Astrocyte of the spinal cord (primary cell): Measurements from ENCODE around the gene KERA.

Source experiments
- DNase-seq: peaks from one replicate; pipeline ENCODE4 v3.0.0; 2011; ENCODE audit warnings: low read depth, low spot score
- H3K4me3 ChIP-seq: 2 replicates; pipeline ENCODE4 v1.5.1; 2011; ENCODE audit warnings: low read depth, mild to moderate bottlenecking, low read length, moderate library complexity
- CTCF ChIP-seq: IDR thresholded peaks from 2 replicates; pipeline ENCODE4 v1.5.1; 2012; ENCODE audit warnings: low read depth, mild to moderate bottlenecking, low read length, inconsistent platforms
- in situ Hi-C: cut with HindIII; loops from 2 replicates; pipeline ENCODE4 v1.10.0; 2017; ENCODE audit warnings: low sequenced_read_pairs

Gene KERA

GRCh38 chr12:91100906-91101305 lies 43.1 kb upstream of the KERA start:
- TF ChIP-seq CTCF = no peak
- H3K4me3 ChIP-seq = no peak overlapping the region
- DNase-seq = peak; percentile 78
- in situ Hi-C loops = no loop called here

- no peak overlapping the region for H3K4me3 ChIP-seq
- no peak for DNase-seq
- in situ Hi-C loops = no loop called here
- TF ChIP-seq CTCF = no peak
Observed at GRCh38 chr12:91099836-91100235, 42.0 kb upstream of the KERA start.

- H3K4me3 ChIP-seq = no peak overlapping the region
- DNase-seq = no peak
- TF ChIP-seq CTCF = no peak
- in situ Hi-C loops = no loop called here
Observed at GRCh38 chr12:91099341-91099740, 41.5 kb upstream of the KERA start.

- H3K4me3 ChIP-seq = no peak overlapping the region
- in situ Hi-C loops = no loop called here
- TF ChIP-seq CTCF = no peak
- peak; percentile 95 for DNase-seq
Observed at GRCh38 chr12:91098941-91099340, 41.1 kb upstream of the KERA start.

GRCh38 chr12:91098461-91098860 lies 40.6 kb upstream of the KERA start:
- DNase-seq = no peak
- in situ Hi-C loops = no loop called here
- TF ChIP-seq CTCF = no peak
- H3K4me3 ChIP-seq = no peak overlapping the region

- DNase-seq = no peak
- TF ChIP-seq CTCF = no peak
- no peak overlapping the region for H3K4me3 ChIP-seq
- in situ Hi-C loops = no loop called here
Observed at GRCh38 chr12:91094957-91095356, 37.1 kb upstream of the KERA start.
